Measurements from ENCODE around the gene RYR2.

RYR2 gene

GRCh38 chr1:237211031-237211430 lies 169.0 kb downstream of the RYR2 start:
- Mint-ChIP-seq H3K27ac (no peak overlapping the region), H3K27me3 (no peaks in the 10 kb centered on the region), H3K9me3 (no peaks in the 10 kb centered on the region)

GRCh38 chr1:237211540-237211939 lies 169.6 kb downstream of the RYR2 start:
- H3K27ac Mint-ChIP-seq = no peak overlapping the region
- no peaks in the 10 kb centered on the region for H3K27me3 Mint-ChIP-seq
- no peak overlapping the region for H3K4me3 Mint-ChIP-seq
- ATAC-seq = no peak
- H3K4me1 Mint-ChIP-seq = no peaks in the 10 kb centered on the region
- H3K36me3 Mint-ChIP-seq = no peaks in the 10 kb centered on the region
- no peaks in the 10 kb centered on the region for H3K9me3 Mint-ChIP-seq

More at GRCh38 chr1:237211031-237211430, 169.0 kb downstream of the RYR2 start:
- H3K4me3 Mint-ChIP-seq = no peak overlapping the region
- no peaks in the 10 kb centered on the region for H3K4me1 Mint-ChIP-seq
- no peaks in the 10 kb centered on the region for H3K36me3 Mint-ChIP-seq
- ATAC-seq = no peak

GRCh38 chr1:237219751-237220642 lies 178.0 kb downstream of the RYR2 start:
- Mint-ChIP-seq H3K36me3 (no peaks in the 10 kb centered on the region), H3K4me1 (no peaks in the 10 kb centered on the region), H3K27ac (no peak overlapping the region), H3K27me3 (no peaks in the 10 kb centered on the region), H3K9me3 (no peaks in the 10 kb centered on the region), H3K4me3 (no peak overlapping the region)
- ATAC-seq = no peak

- no peak overlapping the region for H3K27ac Mint-ChIP-seq
- no peaks in the 10 kb centered on the region for H3K36me3 Mint-ChIP-seq
- no peaks in the 10 kb centered on the region for H3K27me3 Mint-ChIP-seq
- no peaks in the 10 kb centered on the region for H3K9me3 Mint-ChIP-seq
- H3K4me3 Mint-ChIP-seq = no peak overlapping the region
- ATAC-seq = no peak
- H3K4me1 Mint-ChIP-seq = no peaks in the 10 kb centered on the region
Observed at GRCh38 chr1:237223419-237223818, 181.4 kb downstream of the RYR2 start.

- Mint-ChIP-seq H3K9me3 (no peaks in the 10 kb centered on the region), H3K36me3 (no peaks in the 10 kb centered on the region), H3K27ac (no peak overlapping the region), H3K27me3 (no peaks in the 10 kb centered on the region), H3K4me1 (no peaks in the 10 kb centered on the region), H3K4me3 (no peak overlapping the region)
- ATAC-seq = no peak
Observed at GRCh38 chr1:237226177-237226944, 184.4 kb downstream of the RYR2 start.

- H3K27ac Mint-ChIP-seq = no peak overlapping the region
- H3K36me3 Mint-ChIP-seq = no peaks in the 10 kb centered on the region
- no peak overlapping the region for H3K4me3 Mint-ChIP-seq
- ATAC-seq = no peak
- no peaks in the 10 kb centered on the region for H3K27me3 Mint-ChIP-seq
- no peaks in the 10 kb centered on the region for H3K4me1 Mint-ChIP-seq
- H3K9me3 Mint-ChIP-seq = no peaks in the 10 kb centered on the region
Observed at GRCh38 chr1:237227476-237227875, 185.5 kb downstream of the RYR2 start.

- no peaks in the 10 kb centered on the region for H3K9me3 Mint-ChIP-seq
- H3K27ac Mint-ChIP-seq = no peak overlapping the region
- H3K36me3 Mint-ChIP-seq = no peaks in the 10 kb centered on the region
- ATAC-seq = no peak
- no peaks in the 10 kb centered on the region for H3K27me3 Mint-ChIP-seq
- no peak overlapping the region for H3K4me3 Mint-ChIP-seq
- no peaks in the 10 kb centered on the region for H3K4me1 Mint-ChIP-seq
Observed at GRCh38 chr1:237228421-237228820, 186.4 kb downstream of the RYR2 start.

GRCh38 chr1:237229333-237229732 lies 187.3 kb downstream of the RYR2 start:
- no peak overlapping the region for H3K27ac Mint-ChIP-seq
- H3K27me3 Mint-ChIP-seq = no peaks in the 10 kb centered on the region
- no peak overlapping the region for H3K4me3 Mint-ChIP-seq
- no peaks in the 10 kb centered on the region for H3K36me3 Mint-ChIP-seq
- H3K9me3 Mint-ChIP-seq = no peaks in the 10 kb centered on the region
- no peaks in the 10 kb centered on the region for H3K4me1 Mint-ChIP-seq
- no peak for ATAC-seq

GRCh38 chr1:237232501-237232900 lies 190.5 kb downstream of the RYR2 start:
- ATAC-seq = no peak
- H3K27me3 Mint-ChIP-seq = no peaks in the 10 kb centered on the region
- H3K36me3 Mint-ChIP-seq = no peaks in the 10 kb centered on the region
- H3K9me3 Mint-ChIP-seq = no peaks in the 10 kb centered on the region
- no peaks in the 10 kb centered on the region for H3K4me1 Mint-ChIP-seq
- H3K27ac Mint-ChIP-seq = no peak overlapping the region
- no peak overlapping the region for H3K4me3 Mint-ChIP-seq

GRCh38 chr1:237235091-237235490 lies 193.1 kb downstream of the RYR2 start:
- no peak overlapping the region for H3K27ac Mint-ChIP-seq
- peaks cover 2% of the 10 kb centered on the region for H3K9me3 Mint-ChIP-seq
- H3K36me3 Mint-ChIP-seq = no peaks in the 10 kb centered on the region
- no peaks in the 10 kb centered on the region for H3K4me1 Mint-ChIP-seq
- H3K4me3 Mint-ChIP-seq = no peak overlapping the region
- no peaks in the 10 kb centered on the region for H3K27me3 Mint-ChIP-seq
- no peak for ATAC-seq

- H3K4me3 Mint-ChIP-seq = no peak overlapping the region
Observed at GRCh38 chr1:237237721-237238120, 195.7 kb downstream of the RYR2 start.

GRCh38 chr1:237239248-237239647 lies 197.3 kb downstream of the RYR2 start:
- no peak overlapping the region for H3K4me3 Mint-ChIP-seq
- H3K9me3 Mint-ChIP-seq = peaks cover 2% of the 10 kb centered on the region
- no peaks in the 10 kb centered on the region for H3K4me1 Mint-ChIP-seq
- no peak for ATAC-seq
- no peaks in the 10 kb centered on the region for H3K36me3 Mint-ChIP-seq
- H3K27me3 Mint-ChIP-seq = no peaks in the 10 kb centered on the region
- no peak overlapping the region for H3K27ac Mint-ChIP-seq

More at GRCh38 chr1:237237721-237238120, 195.7 kb downstream of the RYR2 start:
- H3K27me3 Mint-ChIP-seq = no peaks in the 10 kb centered on the region
- H3K9me3 Mint-ChIP-seq = peaks cover 2% of the 10 kb centered on the region
- H3K27ac Mint-ChIP-seq = no peak overlapping the region
- no peaks in the 10 kb centered on the region for H3K36me3 Mint-ChIP-seq
- no peaks in the 10 kb centered on the region for H3K4me1 Mint-ChIP-seq
- ATAC-seq = no peak

GRCh38 chr1:237241038-237241437 lies 199.1 kb downstream of the RYR2 start:
- Mint-ChIP-seq H3K27ac (no peak overlapping the region), H3K27me3 (no peaks in the 10 kb centered on the region), H3K36me3 (no peaks in the 10 kb centered on the region), H3K4me3 (no peak overlapping the region), H3K9me3 (peaks cover 5% of the 10 kb centered on the region), H3K4me1 (no peaks in the 10 kb centered on the region)
- no peak for ATAC-seq

- Mint-ChIP-seq H3K4me1 (no peaks in the 10 kb centered on the region), H3K27me3 (no peaks in the 10 kb centered on the region), H3K27ac (no peak overlapping the region), H3K36me3 (no peaks in the 10 kb centered on the region), H3K9me3 (peaks cover 3% of the 10 kb centered on the region), H3K4me3 (no peak overlapping the region)
- ATAC-seq = no peak
Observed at GRCh38 chr1:237244778-237245177, 202.8 kb downstream of the RYR2 start.

- H3K4me1 Mint-ChIP-seq = no peaks in the 10 kb centered on the region
- no peak overlapping the region for H3K4me3 Mint-ChIP-seq
- no peak for ATAC-seq
- no peaks in the 10 kb centered on the region for H3K36me3 Mint-ChIP-seq
- no peak overlapping the region for H3K27ac Mint-ChIP-seq
- H3K27me3 Mint-ChIP-seq = no peaks in the 10 kb centered on the region
- peaks cover 3% of the 10 kb centered on the region for H3K9me3 Mint-ChIP-seq
Observed at GRCh38 chr1:237247442-237247841, 205.5 kb downstream of the RYR2 start.

GRCh38 chr1:237249120-237249519 lies 207.1 kb downstream of the RYR2 start:
- no peak overlapping the region for H3K27ac Mint-ChIP-seq
- no peaks in the 10 kb centered on the region for H3K36me3 Mint-ChIP-seq
- ATAC-seq = no peak
- no peaks in the 10 kb centered on the region for H3K27me3 Mint-ChIP-seq
- no peak overlapping the region for H3K4me3 Mint-ChIP-seq
- H3K9me3 Mint-ChIP-seq = peaks cover 3% of the 10 kb centered on the region
- H3K4me1 Mint-ChIP-seq = no peaks in the 10 kb centered on the region
